Measurements from ENCODE around the gene CGRRF1.
A peak's percentile ranks its signal among the peaks of the same experiment; 100 is the strongest.

CGRRF1 gene, protein sequence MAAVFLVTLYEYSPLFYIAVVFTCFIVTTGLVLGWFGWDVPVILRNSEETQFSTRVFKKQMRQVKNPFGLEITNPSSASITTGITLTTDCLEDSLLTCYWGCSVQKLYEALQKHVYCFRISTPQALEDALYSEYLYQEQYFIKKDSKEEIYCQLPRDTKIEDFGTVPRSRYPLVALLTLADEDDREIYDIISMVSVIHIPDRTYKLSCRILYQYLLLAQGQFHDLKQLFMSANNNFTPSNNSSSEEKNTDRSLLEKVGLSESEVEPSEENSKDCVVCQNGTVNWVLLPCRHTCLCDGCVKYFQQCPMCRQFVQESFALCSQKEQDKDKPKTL

DNA sequence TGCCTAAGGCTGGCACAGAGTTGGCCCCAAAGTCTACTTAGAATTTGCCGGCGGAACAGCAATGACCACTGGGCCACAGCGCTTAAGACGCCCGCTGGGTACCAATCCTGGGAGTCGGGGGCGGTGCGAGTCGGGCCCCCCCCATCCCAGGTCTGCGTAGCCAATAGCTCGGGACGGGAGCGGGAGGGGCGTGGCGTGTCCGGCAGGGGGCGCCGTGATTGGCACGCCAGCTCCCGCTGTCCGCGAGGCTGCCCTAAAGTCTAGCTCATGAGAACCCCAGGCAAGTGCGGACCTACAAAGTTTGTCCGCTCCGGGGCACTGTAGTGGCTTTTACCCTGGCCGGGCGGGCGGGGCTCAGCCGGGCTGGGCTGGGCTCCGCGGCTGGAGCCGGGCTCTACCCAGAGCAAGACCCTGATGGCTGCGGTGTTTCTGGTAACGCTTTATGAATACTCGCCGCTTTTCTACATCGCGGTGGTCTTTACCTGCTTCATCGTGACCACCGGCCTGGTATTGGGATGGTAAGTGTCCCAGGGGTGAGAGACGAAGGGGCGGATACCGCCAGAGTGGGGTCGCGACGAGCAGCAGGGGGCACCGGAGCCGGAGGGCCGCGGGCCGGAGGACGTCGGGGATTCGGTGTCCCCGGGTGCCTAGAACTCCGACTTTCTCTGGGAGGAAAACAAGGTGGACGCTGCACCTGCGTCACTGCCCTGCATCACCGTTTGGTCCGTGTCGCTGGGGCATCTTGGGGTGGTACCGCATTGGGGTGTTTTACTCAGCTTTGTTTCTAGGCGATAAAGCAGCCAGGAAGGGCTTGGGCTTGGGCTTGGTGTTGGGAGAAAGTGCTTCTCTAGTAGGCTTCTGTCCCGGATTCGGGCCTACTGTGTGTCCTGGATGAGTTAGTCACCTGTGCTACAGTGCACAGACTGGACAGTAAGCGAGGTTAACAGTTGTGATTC lies at the start of gene CGRRF1:
CGRRF1 (plus strand) TSS at position 361 of the 956 bp plus-strand sequence; CDS start at position 415, 54 bp downstream.
- peak; percentile 89 for FAIRE-seq

DNA sequence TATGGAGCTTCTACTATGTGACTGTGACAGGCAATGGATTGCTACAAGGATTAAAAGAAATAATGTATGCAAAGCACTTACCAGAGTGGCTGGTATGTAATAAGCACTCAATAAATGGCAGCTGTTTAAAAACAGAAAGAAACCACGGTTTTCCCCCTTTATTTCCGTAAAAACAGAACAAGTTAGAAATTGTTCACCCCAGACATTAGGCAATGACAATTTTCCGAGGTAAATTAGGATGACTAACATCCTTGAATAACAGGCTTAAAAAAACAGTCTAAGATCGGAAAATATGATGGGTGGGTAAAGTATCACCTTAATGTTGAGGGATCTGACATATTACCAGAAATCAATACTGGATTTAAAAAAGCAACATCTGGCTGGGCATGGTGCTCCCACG lies 47.7 kb upstream of the CGRRF1 start:
- no peak for FAIRE-seq

DNA sequence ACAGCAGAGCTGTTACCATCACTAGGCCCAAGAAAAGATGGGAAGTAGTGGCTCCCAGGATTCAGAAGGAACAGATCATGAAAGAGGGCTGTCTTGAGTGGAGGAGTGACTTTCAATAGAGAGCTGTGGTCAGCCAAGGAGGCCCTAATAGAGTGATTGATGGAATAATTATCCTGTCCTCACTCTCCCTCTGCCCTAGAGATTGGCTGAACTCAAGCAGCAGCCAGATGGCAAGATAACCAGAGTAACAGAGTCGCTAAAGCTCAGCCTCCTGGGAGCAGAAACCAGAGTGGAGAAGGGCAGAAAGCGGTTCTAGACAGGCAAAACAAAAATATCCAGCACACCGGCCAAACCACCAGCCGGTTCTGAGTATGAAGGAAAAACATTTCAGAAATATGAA lies 44.1 kb upstream of the CGRRF1 start:
- FAIRE-seq: no peak

DNA sequence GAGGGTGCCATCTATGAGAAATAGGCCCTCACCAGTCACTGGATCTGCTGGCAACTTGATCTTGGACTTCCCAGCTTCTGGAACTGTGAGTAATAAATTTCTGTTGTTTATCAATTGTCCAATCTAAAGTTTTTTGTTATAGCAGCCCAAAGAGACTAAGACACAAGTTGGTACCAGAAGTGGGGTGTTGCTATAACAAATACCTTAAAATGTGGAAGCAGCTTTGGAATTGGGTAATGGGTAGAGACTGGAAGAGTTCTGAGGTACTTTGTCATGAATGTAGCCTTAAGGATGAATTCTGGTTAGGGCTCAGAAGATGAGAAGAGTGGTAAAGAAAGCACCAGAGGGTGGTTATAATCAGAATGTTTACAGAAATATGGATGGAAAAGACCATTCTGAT lies 42.4 kb upstream of the CGRRF1 start:
- FAIRE-seq: no peak

DNA sequence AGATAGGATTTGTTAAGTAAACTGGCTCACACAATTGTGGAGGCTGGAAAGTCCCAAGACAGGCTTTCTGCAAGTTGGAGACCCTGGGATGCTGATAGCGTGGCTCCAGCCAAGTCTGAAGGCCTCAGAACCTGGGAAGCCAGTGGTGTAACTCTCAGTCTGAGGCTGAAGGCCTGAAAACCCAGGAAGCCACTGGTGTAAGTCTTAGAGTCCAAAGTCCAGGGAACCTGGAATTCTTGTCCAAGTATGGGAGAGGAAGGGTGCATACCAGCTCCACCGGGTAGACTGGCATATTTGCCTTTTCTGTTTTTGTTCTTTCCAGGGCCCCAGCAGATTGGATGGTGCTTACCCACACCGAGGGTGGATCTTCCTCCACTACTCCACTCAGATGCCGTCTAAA lies 39.0 kb upstream of the CGRRF1 start:
- no peak for FAIRE-seq

DNA sequence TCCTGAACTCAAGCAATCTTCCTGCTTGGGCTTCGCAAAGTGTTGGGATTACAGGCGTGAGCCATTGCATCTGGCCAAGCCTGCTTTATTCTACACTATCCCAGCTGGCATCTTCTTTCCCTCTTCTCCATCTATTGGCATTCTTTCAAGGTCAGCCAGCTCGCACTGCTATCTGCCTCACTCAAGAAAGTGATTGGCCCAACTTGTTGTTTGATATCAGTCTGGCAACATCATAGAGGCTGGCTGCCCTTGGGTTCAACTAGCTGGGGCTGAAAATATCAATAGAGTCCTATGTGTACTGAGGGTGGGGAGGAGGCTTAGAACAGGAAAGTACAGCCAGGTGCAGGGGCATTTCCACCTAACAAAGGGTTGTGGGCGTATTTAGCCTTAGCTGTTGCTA lies 38.1 kb upstream of the CGRRF1 start:
- no peak for FAIRE-seq

DNA sequence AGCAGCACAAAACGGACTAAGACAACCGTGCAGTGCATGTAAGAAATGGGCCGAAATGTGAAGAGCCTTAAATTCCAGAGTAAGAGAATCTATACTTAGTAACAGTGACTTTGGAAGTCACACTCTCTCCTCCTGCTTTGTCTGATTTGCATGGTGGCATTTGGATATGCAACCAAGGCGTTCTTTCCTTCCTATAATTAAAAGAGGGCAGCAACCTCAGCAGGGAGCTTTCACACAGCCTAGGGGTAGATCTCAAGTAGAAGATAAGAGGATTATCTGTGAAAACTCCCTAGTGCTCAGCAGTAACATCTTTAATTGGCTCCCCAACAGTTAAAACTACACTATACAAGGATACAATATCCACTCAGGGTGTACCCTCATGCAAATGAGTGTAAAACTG lies 37.4 kb upstream of the CGRRF1 start:
- FAIRE-seq: no peak

DNA sequence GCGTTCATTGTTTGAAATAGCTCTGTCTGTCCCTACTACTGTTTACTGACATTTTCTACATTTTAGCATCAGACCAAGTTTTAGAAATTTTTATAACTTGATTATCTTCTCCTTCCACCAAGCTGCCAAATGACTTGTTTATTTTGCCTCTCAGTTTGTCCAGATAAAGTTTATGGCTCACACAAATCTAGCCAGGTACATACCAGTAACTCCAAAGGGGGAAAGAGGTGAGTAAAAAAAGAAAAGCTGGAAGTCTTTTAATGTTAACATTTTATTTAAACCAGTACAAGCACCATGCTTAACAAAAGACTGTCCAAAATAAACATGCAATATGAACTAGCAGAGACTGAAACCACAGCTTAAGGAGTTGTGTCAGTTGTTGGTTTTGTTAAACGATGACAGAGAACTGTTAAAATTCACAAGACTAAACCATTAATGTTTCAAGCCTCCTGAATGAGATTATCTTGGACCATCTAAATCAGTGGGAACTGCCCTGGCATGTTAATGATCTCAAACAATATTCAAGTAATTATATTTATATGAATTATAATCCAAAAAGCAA lies 35.4 kb upstream of the CGRRF1 start:
- peak; percentile 7 for FAIRE-seq

DNA sequence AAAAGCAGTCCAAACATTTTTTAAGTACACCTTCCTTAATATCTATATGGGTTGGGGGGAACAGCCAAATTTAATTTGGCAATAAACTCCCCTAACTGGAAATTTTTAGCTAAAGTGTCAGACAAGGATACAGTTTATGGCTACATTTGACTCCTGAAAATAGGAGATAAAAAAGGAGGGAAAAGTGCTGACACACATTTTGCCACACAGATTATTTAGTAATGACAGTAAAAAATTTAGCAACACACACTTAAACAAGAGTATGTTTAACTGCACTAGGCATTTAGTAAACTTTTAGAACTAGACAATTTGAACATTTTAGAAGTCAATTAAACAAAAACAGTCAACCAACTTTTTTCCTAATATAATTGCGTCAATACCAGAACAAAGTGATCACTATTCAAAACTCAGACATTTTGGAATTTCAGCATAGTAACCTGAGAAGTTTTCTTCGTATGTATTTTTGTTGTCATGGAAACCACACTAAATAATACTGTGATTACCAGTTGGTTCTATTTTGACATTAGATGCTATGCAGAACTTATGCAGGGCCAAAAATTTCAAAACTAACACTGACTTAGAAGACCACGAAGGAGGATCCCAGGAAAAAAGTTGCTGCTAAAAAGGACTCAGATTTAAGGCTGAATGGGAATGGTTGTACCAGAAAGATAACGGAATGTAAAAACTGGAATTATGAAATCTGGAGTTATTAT lies 34.4 kb upstream of the CGRRF1 start:
- FAIRE-seq: no peak

DNA sequence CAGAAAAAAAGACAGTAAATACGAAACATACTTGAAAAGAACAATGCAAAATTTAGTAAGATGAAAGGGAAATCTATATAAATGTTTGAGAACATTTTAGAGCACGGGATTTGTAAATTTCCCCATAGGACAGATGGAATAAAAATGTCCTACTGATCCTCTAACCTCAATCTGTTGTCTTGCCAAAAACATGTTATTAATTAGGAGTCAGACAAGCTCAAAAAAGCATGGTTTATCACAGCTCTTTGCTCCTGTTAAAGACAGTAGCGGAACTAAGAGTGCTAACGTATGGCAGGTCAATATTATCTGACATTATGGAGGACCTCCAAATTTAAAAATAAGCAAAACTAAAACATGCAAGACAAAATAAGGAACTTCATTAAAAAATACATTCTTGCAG lies 33.8 kb upstream of the CGRRF1 start:
- no peak for FAIRE-seq

DNA sequence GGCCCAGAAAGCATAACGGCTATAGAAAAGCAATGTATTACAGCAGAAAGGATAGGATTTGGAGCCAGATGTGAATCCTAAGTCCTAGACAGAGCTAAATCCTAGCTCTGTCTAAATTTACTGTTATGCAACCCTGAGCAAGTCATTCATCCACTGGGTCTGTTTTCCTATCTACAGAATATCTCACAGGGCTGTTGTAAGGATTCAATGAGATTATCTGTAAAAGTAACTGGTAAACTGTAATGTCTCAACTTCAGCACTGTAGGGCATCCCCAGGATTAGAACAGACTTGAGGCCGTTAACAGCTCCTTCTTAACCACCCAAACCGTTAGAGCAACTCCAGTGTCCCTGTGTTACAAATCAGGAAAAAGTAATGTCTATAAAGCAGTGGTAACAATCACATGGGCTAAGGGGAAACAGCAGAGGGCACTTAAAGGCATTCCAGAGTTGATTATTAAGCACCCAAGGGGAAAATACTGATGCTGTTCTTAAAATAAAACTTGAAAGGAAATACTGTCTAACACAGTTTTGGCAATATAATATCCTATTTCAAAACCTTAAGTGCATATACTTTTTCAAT lies 31.0 kb upstream of the CGRRF1 start:
- no peak for FAIRE-seq

DNA sequence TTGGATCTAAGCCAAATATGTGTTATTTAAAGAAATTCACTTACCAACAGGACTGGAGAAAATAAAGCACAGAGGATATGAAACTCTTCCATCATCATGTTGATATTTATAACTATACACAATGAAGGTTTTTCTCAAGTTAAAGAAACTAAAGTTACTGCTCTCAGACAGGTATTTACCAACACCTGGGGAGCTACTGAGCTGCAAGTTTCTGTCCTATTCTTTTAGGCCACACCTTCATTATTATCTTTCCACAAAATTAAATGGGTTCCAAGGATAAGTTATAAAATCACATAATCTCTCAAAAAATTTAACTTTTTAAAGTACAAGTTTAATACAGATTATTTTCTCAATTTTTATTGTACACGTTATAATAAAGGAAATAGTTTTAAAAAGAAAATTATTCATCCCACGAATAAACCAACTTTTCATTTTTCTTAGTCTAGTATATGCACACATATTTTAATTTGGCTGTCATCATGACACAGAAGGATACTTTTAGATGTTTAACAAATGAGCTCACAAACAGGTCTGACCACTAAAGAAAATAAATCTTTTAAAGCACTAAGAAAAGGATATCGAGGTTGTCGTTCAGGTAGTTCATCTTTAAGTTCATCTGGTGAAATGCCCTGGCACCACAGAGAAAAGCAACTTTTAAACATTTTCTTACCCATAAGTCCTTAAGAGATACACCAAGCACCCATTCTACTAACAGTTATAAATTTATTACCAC lies 28.7 kb upstream of the CGRRF1 start:
- no peak for FAIRE-seq

DNA sequence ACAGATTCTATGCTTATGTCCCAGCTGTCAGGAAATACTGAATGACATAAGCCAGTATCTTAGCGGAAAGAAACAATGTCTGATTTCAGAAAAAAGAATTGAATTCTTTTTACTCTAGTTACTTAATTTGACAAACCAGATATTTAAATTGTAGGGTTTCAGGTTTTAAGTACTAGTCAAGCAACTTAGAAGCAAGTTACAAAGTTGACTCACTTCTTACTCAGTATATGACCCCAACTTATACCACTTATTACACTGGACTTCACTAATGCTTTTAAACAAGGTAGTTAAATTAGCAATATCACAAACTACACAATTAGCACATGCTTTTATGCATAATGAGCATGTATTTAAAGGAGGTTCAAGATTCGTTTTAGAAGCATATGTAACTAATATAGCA lies 28.0 kb upstream of the CGRRF1 start:
- FAIRE-seq: no peak

DNA sequence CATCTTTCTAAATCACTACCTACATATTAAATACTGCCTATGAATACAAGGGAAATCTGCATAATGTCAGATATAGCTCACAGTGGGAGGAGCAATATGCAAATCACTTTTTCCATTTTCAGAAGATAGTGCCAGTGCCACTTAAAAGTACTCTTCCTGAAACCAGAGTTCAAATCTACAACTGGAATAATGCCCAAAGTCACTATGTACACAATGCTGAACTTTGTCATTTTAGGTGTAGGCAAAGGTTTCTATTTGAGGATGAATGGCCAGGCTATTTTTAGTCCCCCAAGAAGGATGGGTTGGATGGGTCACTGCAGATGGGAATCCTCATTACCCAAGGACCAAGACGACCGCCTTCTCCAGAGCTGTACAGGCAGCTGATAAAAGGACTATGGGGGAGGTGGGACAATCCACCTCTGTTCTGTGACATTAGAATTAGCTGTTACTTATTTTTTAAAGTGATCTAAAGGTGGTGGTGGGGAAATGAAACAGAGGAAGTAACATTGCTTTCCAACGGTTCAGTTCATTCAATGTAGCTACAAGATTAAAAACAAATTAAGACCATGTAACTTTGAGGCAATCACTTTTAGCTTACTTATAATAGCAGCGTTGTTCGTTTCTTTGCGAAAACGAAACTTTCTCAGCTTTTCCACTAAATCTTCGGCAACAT lies 26.5 kb upstream of the CGRRF1 start:
- FAIRE-seq: no peak

DNA sequence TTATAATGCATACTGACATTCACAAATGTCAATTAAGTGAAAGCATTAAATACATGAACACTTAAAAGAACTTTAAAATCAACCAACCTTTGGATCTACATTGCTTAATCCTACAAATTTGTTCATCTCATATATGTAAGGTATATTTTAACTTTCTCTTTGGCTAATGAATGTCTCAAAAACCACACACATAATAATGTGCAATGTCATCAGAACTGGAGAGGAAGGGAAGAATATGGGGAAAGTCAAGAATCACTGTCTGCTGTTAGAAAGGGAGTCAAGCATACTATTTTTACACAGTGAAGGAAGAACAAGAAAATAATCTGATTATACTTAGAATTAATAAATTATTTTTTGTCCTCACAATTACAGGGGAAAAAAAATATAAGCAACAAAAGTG lies 25.9 kb upstream of the CGRRF1 start:
- FAIRE-seq: no peak

DNA sequence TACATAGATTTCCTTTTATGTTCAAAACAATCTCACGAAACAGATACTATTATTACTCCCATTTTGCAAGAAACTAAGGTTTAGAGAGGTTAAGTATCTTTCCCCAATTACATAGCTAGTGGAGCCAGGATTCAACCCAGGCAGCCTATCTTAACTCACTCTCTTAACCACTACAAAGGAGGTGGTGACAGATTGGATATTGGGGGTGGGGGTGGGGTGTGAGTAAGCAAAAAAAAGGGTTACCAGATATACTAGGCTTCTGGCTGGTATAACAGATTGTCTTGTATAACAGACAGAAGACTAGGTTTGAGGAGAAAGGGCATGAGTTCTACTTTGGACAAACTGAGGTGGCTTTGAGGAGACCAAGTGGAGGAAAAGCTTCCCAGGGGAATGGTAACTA lies 23.0 kb upstream of the CGRRF1 start:
- FAIRE-seq: no peak

DNA sequence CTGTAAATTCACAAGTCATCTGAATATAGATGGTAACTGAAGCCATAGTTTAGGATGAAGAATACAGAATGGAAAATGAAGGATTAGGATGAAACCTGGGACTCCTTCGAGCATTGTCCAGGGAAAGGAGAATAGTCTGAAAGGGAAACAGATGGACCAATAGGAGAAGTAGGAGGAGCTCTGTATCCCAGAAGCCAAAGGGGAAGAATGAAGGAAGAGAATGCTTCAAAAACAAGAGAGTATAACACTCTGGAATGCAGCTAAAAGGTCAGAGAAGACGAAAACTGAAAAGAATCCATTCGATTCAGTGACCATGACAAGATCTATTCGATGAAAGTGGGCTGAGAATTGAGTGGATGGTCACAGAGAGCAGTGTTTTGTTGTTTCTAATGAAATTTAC lies 21.9 kb upstream of the CGRRF1 start:
- FAIRE-seq: no peak

DNA sequence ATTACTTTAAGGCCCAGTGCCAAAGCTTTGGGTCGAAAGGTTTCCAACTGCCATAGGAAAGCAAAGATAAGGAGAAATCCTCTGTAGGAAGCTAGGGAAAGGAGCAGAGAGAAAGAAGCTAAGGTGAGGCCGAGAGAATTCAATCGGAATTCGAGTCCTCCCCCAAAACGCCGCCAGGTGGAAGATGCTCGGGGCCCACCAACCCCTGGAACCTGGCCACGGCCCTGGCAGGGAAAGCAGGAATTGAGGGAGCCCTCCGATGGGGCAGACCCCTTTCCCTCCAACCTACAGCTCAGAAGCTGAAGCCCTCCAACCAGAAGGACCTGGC lies 21.4 kb upstream of the CGRRF1 start:
- no peak for FAIRE-seq

DNA sequence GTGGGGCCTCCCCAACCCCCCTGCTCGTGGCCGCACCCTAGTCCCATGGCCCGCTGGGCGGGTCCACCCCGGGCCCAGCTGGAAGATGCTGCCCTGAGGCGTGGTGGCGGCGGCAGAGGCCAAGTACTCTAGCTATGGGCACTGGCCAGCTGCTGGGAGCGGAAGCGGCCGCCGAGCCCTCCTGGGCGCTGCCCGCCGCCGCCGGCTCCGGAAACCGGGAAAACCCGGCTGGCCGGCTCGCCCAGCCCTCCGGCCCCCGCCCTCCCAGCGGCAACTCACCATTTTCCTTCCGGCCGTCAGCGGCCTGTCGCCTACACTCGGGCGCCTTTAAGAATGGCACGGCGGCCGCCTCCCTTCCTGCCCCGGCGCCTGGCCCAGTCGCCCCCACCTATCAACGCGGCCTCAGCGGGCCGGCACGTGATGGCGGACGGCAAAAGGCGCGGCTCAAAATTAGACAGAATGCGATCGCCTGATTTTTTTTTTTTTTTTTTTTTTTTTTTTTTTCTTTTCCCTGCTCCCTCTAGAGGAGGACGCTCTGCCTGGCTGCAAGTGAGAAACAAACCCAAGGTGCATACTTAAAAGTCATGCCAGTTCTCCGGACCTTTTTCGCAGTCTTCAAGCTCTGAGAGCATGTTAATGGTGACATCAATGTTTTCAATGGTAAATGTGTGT lies 20.9 kb upstream of the CGRRF1 start, which contains the start of gene GMFB:
GMFB (minus strand) TSS at position 335 of the 672 bp plus-strand sequence; CDS start at position 282, 53 bp downstream.
- peak; percentile 42 for FAIRE-seq

DNA sequence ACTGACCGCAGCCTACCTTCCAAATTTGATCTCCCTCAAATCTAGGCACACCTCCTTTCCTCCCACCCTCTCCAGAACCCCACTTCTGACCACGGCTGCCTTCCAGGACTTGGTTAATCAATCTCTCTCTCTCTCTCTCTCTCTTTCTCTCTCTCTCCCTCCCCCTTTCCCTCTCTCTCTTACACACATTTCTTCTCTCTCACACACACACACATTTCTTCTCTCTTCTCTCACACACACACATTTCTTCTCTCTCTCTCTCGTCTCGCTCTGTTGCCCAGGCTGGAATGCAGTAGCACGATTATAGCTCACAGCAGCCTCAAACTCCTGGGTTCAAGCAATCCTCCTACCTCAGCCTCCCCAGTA lies 20.4 kb upstream of the CGRRF1 start:
- FAIRE-seq: no peak
